ENCODE data around the gene HRH3. TPM values are rescaled to one million over a fixed set of nuclear protein-coding genes. Genes with fewer than 3 reads are reported as not detected.

HRH3 gene
- total RNA-seq, 1 donor, result not detected

DNA sequence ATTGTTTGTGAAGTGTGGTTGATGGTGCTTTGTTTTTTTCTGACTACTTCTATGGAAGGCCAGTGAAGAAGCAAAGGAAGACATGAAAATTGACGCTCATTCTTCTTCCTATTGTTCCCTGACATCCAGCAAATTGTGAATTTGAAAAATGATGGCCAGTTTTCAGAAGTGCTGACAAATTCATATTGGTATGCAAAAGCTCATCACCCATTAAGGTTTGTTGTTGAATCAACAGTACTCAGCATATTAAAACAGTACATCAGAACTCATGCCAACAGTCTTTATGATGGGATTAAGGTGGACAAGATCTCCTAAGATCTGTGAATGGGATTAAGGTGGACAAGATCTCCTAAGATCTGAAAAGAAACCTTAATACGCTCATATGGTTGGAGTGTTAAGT, 38.3 kb downstream of the HRH3 start:
- H3K4me3 ChIP-seq (ENCODE audit: low read depth, low read length), result peak overlapping the region; percentile 76
- TF ChIP-seq, protein P1, sequence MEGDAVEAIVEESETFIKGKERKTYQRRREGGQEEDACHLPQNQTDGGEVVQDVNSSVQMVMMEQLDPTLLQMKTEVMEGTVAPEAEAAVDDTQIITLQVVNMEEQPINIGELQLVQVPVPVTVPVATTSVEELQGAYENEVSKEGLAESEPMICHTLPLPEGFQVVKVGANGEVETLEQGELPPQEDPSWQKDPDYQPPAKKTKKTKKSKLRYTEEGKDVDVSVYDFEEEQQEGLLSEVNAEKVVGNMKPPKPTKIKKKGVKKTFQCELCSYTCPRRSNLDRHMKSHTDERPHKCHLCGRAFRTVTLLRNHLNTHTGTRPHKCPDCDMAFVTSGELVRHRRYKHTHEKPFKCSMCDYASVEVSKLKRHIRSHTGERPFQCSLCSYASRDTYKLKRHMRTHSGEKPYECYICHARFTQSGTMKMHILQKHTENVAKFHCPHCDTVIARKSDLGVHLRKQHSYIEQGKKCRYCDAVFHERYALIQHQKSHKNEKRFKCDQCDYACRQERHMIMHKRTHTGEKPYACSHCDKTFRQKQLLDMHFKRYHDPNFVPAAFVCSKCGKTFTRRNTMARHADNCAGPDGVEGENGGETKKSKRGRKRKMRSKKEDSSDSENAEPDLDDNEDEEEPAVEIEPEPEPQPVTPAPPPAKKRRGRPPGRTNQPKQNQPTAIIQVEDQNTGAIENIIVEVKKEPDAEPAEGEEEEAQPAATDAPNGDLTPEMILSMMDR (IDR thresholded peaks at IDR 0.05; ENCODE audit: insufficient read depth, low read depth, low read length), result no peak
- DNase-seq (ENCODE audit: low read depth), result no peak

DNA sequence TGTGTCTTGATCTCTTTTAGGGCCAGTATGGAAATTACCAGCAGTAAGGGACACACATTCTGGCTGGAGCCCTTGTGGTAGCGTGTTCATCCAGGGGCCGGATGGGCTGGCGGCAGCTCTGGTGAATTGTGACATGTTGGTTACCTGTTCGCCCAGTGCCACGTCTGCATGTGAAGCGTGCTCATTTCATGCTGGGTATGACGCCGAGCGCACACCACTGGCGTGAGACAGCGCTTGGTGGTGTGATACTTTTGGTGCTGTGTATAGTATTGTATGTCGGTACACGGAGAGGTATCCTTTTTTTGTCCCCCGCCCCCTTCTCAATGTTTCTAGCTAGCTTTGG, 40.9 kb downstream of the HRH3 start:
- H3K4me3 ChIP-seq (ENCODE audit: low read depth, low read length), result no peak overlapping the region
- TF ChIP-seq, protein P1 (IDR thresholded peaks at IDR 0.05; ENCODE audit: insufficient read depth, low read depth, low read length), result no peak
- no peak for DNase-seq (ENCODE audit: low read depth)

DNA sequence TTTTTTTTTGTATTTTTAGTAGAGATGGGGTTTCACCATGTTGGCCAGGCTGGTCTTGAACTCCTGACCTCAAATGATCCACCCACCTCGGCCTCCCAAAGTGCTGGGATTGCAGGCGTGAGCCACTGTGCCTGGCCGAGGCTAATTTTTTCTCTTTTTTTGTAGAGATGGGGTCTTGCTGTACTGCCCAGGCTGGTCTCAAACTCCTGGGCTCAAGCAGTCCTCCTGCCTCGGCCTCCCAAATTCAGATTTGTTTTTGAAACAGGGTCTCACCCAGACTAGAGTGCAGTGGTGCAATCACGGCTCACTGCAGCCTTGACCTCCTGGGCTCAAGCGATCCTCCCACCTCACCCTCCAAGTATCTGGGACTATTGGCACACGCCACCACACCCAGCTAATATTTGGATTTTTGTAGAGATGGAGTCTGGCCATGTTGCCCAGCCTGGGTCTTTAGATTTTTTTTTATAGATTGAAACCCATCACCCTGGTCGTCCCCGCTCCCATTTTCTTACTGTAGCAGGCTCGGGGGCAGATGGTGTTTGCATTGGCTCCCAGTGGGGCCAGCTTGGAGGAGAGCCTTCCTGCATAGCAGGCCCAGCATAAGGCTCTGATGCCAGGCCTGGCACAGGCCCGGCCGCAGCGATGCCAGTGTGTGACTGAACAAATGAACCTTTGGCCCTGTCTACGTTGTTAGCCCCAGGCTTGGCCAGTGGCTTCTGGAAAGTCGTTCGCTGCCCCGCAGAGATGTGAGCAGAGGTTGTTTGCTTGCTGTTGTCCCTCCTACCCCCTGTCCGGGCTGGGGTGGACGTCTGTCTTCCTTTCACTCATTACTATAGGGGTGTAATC, 41.5 kb downstream of the HRH3 start:
- no peak for DNase-seq (ENCODE audit: low read depth)
- TF ChIP-seq, protein P1 (IDR thresholded peaks at IDR 0.05; ENCODE audit: insufficient read depth, low read depth, low read length), result no peak
- H3K4me3 ChIP-seq (ENCODE audit: low read depth, low read length), result no peak overlapping the region

DNA sequence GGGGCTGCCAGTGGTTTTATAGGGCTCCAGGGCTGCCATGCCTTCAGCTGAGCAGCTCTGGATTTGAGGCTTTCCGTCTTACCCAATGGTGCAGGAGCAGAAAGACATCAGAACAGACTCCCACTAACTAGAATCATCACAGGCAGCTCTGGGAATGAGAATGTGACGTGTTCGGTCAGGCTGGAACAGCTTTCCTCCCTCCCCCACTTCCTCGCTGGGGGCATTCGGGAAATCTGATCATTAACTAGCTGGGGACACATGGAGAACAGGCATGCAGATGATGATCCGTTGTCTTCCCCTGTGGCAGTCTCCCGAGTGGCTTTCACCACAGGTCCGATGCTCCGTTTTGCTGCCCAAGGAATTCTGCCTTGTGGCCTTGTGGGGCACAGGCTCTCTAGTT, 42.8 kb downstream of the HRH3 start:
- TF ChIP-seq, protein P1 (IDR thresholded peaks at IDR 0.05; ENCODE audit: insufficient read depth, low read depth, low read length), result no peak
- DNase-seq (ENCODE audit: low read depth), result no peak
- no peak overlapping the region for H3K4me3 ChIP-seq (ENCODE audit: low read depth, low read length)

DNA sequence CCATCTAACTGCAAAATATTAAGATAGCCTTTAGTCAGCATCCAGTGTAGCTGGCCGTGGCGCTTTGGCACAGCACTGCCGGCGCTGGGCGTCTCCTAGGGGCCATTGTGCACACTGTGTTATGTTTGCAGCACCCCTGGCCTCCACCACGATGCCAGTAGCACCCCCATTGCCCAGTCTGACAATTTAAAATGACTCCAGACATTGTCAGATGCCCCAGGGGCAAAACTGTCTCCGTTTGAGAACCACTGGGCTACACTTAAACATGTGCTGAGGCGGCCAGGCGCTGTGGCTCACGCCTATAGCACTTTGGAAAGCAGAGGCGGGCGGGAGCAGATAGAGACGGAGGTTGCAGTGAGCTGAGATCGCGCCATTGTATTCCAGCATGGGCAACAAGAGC, 43.2 kb downstream of the HRH3 start:
- DNase-seq (ENCODE audit: low read depth), result no peak
- TF ChIP-seq, protein P1 (IDR thresholded peaks at IDR 0.05; ENCODE audit: insufficient read depth, low read depth, low read length), result no peak
- H3K4me3 ChIP-seq (ENCODE audit: low read depth, low read length), result no peak overlapping the region

DNA sequence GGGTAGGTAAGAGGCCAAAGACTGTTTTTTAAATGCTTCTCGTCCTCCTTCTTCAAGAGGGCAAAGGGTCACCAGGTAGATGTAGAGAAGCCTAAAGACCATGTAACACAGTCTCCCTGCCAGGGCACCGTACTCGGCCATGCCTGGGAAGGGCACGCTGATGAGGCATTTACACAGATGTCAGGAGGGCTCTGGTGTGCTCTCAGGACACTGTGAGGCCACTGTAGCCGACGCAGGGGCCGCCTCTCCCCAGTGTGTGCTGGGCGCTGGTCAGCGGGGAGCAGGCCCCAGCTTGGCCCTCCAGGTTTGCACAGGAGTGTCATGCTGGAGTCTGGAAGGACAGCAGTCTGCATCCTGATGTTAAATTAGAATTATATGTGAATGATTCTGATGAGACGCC, 44.4 kb downstream of the HRH3 start:
- H3K4me3 ChIP-seq (ENCODE audit: low read depth, low read length), result no peak overlapping the region
- TF ChIP-seq, protein P1 (IDR thresholded peaks at IDR 0.05; ENCODE audit: insufficient read depth, low read depth, low read length), result no peak
- DNase-seq (ENCODE audit: low read depth), result no peak
